ENCODE measurements around the gene SLC6A6.

Gene SLC6A6

GRCh38 chr3:14466179-14466903 is 63.9 kb downstream of the SLC6A6 start:
- no peak for TF ChIP-seq CTCF (IDR thresholded peaks at IDR 0.05; ENCODE audit: insufficient read depth, low read length, poor library complexity, severe bottlenecking)
- Histone ChIP-seq H3K36me3 (ENCODE audit: control insufficient read depth, insufficient read depth, low read length) (peaks cover 22% of the 10 kb centered on the region), H3K27me3 (replicated peaks; ENCODE audit: control insufficient read depth, insufficient read depth, low read length) (no peaks in the 10 kb centered on the region)

GRCh38 chr3:14467814-14468620 is 65.6 kb downstream of the SLC6A6 start:
- no peak overlapping the region for H3K4me3 ChIP-seq (replicated peaks; ENCODE audit: low read depth, low read length)
- TF ChIP-seq CTCF (IDR thresholded peaks at IDR 0.05; ENCODE audit: insufficient read depth, low read length, poor library complexity, severe bottlenecking) = peak; percentile 77
- H3K27me3 ChIP-seq (replicated peaks; ENCODE audit: control insufficient read depth, insufficient read depth, low read length) = no peaks in the 10 kb centered on the region
- H3K36me3 ChIP-seq (ENCODE audit: control insufficient read depth, insufficient read depth, low read length) = peaks cover 18% of the 10 kb centered on the region
- no peak for DNase-seq (ENCODE audit: extremely low read depth, insufficient read length)

More at GRCh38 chr3:14466179-14466903, 63.9 kb downstream of the SLC6A6 start:
- DNase-seq (ENCODE audit: extremely low read depth, insufficient read length) = no peak
- no peak overlapping the region for H3K4me3 ChIP-seq (replicated peaks; ENCODE audit: low read depth, low read length)

- no peak for TF ChIP-seq CTCF (IDR thresholded peaks at IDR 0.05; ENCODE audit: insufficient read depth, low read length, poor library complexity, severe bottlenecking)
- Histone ChIP-seq H3K27me3 (replicated peaks; ENCODE audit: control insufficient read depth, insufficient read depth, low read length) (no peaks in the 10 kb centered on the region), H3K4me3 (replicated peaks; ENCODE audit: low read depth, low read length) (no peak overlapping the region), H3K36me3 (ENCODE audit: control insufficient read depth, insufficient read depth, low read length) (peaks cover 14% of the 10 kb centered on the region)
- no peak for DNase-seq (ENCODE audit: extremely low read depth, insufficient read length)
Observed at GRCh38 chr3:14468621-14468981, 66.2 kb downstream of the SLC6A6 start.

- DNase-seq (ENCODE audit: extremely low read depth, insufficient read length) = no peak
- Histone ChIP-seq H3K4me3 (replicated peaks; ENCODE audit: low read depth, low read length) (no peak overlapping the region), H3K36me3 (ENCODE audit: control insufficient read depth, insufficient read depth, low read length) (peaks cover 7% of the 10 kb centered on the region), H3K27me3 (replicated peaks; ENCODE audit: control insufficient read depth, insufficient read depth, low read length) (no peaks in the 10 kb centered on the region)
- no peak for TF ChIP-seq CTCF (IDR thresholded peaks at IDR 0.05; ENCODE audit: insufficient read depth, low read length, poor library complexity, severe bottlenecking)
Observed at GRCh38 chr3:14470461-14470860, 68.1 kb downstream of the SLC6A6 start.

- Histone ChIP-seq H3K36me3 (ENCODE audit: control insufficient read depth, insufficient read depth, low read length) (peaks cover 7% of the 10 kb centered on the region), H3K27me3 (replicated peaks; ENCODE audit: control insufficient read depth, insufficient read depth, low read length) (no peaks in the 10 kb centered on the region), H3K4me3 (replicated peaks; ENCODE audit: low read depth, low read length) (no peak overlapping the region)
- TF ChIP-seq CTCF (IDR thresholded peaks at IDR 0.05; ENCODE audit: insufficient read depth, low read length, poor library complexity, severe bottlenecking) = no peak
- DNase-seq (ENCODE audit: extremely low read depth, insufficient read length) = no peak
Observed at GRCh38 chr3:14471016-14471415, 68.6 kb downstream of the SLC6A6 start.

All from GM06990 (cell line).